ENCODE results near the gene IFITM2. TPM values are rescaled to one million over a fixed set of nuclear protein-coding genes. Genes with fewer than 3 reads are reported as not detected.
"Not testable (repeated sequence)": the region's sequence is repeated elsewhere in the genome, so short reads cannot be mapped to it uniquely, and the experiment has no call there.

The IFITM2 gene
- total RNA-seq, 1 experiment from 2014 or later, result 16.3 TPM

GRCh38 chr11:285021-285893, 22.4 kb upstream of the IFITM2 start:
- no peak overlapping the region for H3K27ac ChIP-seq
- H3K4me1 ChIP-seq (replicated peaks), result peaks cover 18% of the 10 kb centered on the region
- no peak overlapping the region for H3K4me3 ChIP-seq
- DNase-seq (ENCODE audit: low read depth in 1 of 2, low spot score in 2 of 2), result no peak
- H3K27me3 ChIP-seq (replicated peaks), result peaks cover 42% of the 10 kb centered on the region
- H3K9me3 ChIP-seq (replicated peaks), result 0 out of 2 replicates have a peak, but pooled peaks cover under 1% of the 10 kb centered on the region
- H3K36me3 ChIP-seq, result no peaks in the 10 kb centered on the region

DNA sequence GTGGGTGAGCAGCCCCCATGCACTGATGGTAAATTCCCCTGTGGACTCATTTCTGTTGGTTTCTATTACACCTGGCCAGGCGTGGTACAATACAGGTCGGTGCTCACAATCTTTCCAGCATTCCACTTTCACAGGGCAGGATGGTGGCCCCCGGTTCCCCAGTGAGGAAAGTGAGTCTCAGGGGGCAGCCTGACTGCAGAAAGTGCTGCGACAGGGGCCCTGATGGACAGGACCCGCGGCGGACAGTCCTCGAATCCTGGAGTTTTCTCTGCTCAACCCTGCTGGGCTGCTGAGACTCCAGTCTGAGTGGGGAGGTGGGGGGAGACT, 21.8 kb upstream of the IFITM2 start:
- Histone ChIP-seq H3K4me1 (replicated peaks) (peaks cover 15% of the 10 kb centered on the region), H3K27ac (no peak overlapping the region)

GRCh38 chr11:286977-287820, 20.4 kb upstream of the IFITM2 start:
- H3K4me1 ChIP-seq (replicated peaks), result peaks cover 15% of the 10 kb centered on the region
- not testable (repeated sequence) for H3K36me3 ChIP-seq; H3K4me3 ChIP-seq; H3K9me3 ChIP-seq (replicated peaks); H3K27ac ChIP-seq; DNase-seq (ENCODE audit: low read depth in 1 of 2, low spot score in 2 of 2)
- H3K27me3 ChIP-seq (replicated peaks), result peaks cover 23% of the 10 kb centered on the region

More for the DNA sequence above, 21.8 kb upstream of the IFITM2 start:
- Histone ChIP-seq H3K27me3 (replicated peaks) (peaks cover 36% of the 10 kb centered on the region), H3K9me3 (replicated peaks) (no peaks in the 10 kb centered on the region), H3K36me3 (no peaks in the 10 kb centered on the region), H3K4me3 (no peak overlapping the region)
- no peak for DNase-seq (ENCODE audit: low read depth in 1 of 2, low spot score in 2 of 2)

DNA sequence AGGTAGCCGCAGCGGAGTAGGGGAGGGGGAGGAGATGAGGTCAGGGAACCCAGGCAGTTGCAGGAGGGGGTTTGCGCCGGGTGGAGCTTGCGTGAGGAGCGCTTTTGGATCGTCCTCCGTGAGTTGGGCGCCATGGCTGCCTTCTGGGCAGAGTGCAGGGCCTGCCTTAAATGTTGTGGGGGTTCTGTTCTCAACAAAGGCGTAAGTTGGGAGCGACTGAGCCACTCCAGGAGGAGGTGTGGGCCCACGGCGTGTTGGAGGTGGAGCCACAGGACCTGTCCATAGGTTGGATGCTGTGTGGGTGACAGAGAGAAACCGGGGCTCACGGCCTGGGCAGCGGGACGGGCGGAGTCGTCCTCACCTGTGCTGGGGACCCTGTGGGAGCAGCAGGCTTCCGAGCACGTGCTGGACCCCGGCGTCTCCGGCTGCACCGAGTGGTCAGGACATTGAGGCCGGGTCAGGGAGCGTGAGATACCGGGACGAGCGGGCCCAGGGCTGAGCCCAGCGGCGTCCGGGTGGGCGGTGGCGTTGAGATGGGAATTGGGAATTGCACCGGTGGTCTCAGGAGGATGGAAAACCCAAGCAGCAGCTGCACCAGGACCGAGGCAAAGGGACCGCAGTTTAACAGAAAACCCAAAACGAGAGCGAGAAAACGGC, 19.7 kb upstream of the IFITM2 start:
- peaks cover 15% of the 10 kb centered on the region for H3K4me1 ChIP-seq (replicated peaks)
- H3K4me3 ChIP-seq, result peak overlapping the region; percentile 48
- no peaks in the 10 kb centered on the region for H3K36me3 ChIP-seq
- peaks cover 15% of the 10 kb centered on the region for H3K27me3 ChIP-seq (replicated peaks)
- DNase-seq (ENCODE audit: low read depth in 1 of 2, low spot score in 2 of 2), result no peak
- H3K27ac ChIP-seq, result no peak overlapping the region
- H3K9me3 ChIP-seq (replicated peaks), result no peaks in the 10 kb centered on the region

- H3K9me3 ChIP-seq (replicated peaks), result no peaks in the 10 kb centered on the region
- peak in 1 of 2 experiments; percentile 25 for DNase-seq (ENCODE audit: low read depth in 1 of 2, low spot score in 2 of 2)
- H3K4me3 ChIP-seq, result peak within 1 kb of the TSS; percentile 48
- H3K27ac ChIP-seq, result no peak within 1 kb of the TSS
- peaks cover 15% of the 10 kb centered on the region for H3K27me3 ChIP-seq (replicated peaks)
- peaks cover 15% of the 10 kb centered on the region for H3K4me1 ChIP-seq (replicated peaks)
- no peaks in the 10 kb centered on the region for H3K36me3 ChIP-seq
These were observed 18.9 kb upstream of the IFITM2 start, which contains the start of gene PGGHG for GRCh38 chr11:288478-289397. PGGHG (plus strand) TSS chr11:289126; CDS start chr11:289817, 691 bp downstream.

GRCh38 chr11:289398-289711, 18.3 kb upstream of the IFITM2 start:
- H3K4me1 ChIP-seq (replicated peaks), result peaks cover 15% of the 10 kb centered on the region
- H3K27me3 ChIP-seq (replicated peaks), result peaks cover 15% of the 10 kb centered on the region
- H3K9me3 ChIP-seq (replicated peaks), result no peaks in the 10 kb centered on the region
- DNase-seq (ENCODE audit: low read depth in 1 of 2, low spot score in 2 of 2), result no peak
- H3K36me3 ChIP-seq, result no peaks in the 10 kb centered on the region
- H3K27ac ChIP-seq, result no peak overlapping the region
- H3K4me3 ChIP-seq, result no peak overlapping the region

DNA sequence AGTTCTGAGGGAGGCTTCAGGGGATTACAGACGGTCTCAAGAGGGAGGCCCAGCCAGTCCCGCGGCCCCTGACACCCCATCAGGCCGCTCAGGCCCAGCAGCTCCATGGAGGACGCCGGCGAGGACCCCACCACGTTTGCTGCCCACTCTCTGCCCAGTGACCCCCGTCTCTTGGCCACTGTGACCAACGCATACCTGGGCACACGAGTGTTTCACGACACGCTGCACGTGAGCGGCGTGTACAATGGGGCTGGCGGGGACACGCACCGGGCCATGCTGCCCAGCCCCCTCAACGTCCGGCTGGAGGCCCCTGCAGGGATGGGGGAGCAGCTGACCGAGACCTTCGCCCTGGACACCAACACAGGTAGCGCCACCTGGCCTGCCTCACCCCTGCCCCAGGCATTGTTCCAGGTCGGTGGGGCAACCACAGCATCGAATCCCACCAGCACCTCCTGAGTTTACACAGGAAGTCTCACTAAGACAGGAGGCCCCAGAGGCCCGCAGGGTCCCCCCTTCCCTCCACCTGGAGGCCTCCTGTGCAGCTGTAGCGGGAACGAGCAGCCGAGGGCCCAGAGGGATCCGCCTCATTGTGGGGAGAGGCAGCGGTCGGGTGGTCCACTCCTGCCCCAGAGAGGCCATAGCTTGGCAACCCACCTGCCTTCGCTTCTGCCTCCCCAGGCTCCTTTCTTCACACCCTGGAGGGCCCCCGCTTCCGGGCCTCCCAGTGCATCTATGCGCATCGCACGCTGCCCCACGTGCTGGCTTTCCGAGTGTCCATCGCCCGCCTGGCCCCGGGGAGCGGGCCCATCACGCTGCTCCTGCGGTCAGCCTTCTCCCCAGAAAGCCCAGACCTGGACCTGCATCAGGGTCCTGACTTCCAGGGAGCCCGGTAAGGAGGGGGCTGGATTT, 17.6 kb upstream of the IFITM2 start:
- H3K9me3 ChIP-seq (replicated peaks), result no peaks in the 10 kb centered on the region
- peaks cover 15% of the 10 kb centered on the region for H3K27me3 ChIP-seq (replicated peaks)
- no peak overlapping the region for H3K27ac ChIP-seq
- peaks cover 15% of the 10 kb centered on the region for H3K4me1 ChIP-seq (replicated peaks)
- no peaks in the 10 kb centered on the region for H3K36me3 ChIP-seq
- DNase-seq (ENCODE audit: low read depth in 1 of 2, low spot score in 2 of 2), result no peak
- no peak overlapping the region for H3K4me3 ChIP-seq

GRCh38 chr11:290621-291231, 16.9 kb upstream of the IFITM2 start:
- Histone ChIP-seq H3K4me1 (replicated peaks) (peaks cover 15% of the 10 kb centered on the region), H3K27me3 (replicated peaks) (peaks cover 12% of the 10 kb centered on the region), H3K27ac (no peak overlapping the region), H3K9me3 (replicated peaks) (no peaks in the 10 kb centered on the region), H3K4me3 (no peak overlapping the region), H3K36me3 (no peaks in the 10 kb centered on the region)
- no peak for DNase-seq (ENCODE audit: low read depth in 1 of 2, low spot score in 2 of 2)

DNA sequence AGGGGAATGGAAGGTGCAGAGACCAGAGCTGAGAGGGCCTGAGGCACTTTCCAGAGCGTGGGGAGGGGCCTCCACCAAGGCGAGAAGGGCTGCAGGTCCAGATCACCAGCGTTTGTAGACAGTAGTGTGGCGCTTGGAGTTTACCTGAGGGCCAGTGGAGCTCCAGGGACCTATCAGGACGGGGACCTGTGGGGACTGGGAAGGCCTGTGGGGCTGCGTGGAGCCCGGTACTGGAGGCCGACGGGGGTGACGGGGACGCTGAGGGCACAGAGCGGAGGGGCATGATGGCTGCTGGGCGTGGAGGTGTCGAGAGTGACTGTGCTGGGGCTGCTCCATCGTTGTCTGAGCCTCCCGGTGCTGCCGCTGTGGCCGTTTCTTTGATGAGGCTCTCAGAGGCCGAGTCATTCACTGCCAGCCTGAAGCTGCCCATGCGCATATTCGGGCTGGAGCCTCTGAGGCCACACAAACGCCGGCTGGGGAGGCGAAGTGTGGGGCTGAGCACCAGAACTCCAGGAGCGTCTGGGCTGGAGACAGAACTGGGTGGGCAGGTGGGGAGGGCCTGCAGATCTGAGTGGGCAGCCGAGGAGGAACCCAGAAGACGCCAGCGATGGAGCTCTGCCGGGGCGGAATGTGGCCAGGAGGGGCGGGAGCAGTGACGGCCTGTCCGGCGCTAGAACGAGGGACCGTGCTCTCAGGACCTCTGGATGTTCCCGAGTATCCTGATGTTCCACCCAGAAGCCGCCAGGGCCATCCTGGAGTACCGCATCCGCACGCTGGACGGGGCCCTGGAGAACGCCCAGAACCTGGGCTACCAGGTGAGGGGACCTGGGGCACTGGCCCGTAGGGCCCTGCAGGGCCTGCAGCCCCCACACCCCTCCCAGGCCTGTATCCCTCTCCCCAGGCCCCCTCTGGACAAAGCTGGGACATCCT, 16.1 kb upstream of the IFITM2 start:
- H3K9me3 ChIP-seq (replicated peaks), result no peaks in the 10 kb centered on the region
- DNase-seq (ENCODE audit: low read depth in 1 of 2, low spot score in 2 of 2), result no peak
- H3K27me3 ChIP-seq (replicated peaks), result peaks cover 10% of the 10 kb centered on the region
- H3K4me3 ChIP-seq, result no peak overlapping the region
- H3K36me3 ChIP-seq, result no peaks in the 10 kb centered on the region
- H3K4me1 ChIP-seq (replicated peaks), result peaks cover 15% of the 10 kb centered on the region
- H3K27ac ChIP-seq, result no peak overlapping the region

- Histone ChIP-seq H3K4me1 (replicated peaks) (peaks cover 21% of the 10 kb centered on the region), H3K36me3 (no peaks in the 10 kb centered on the region), H3K27ac (no peak overlapping the region), H3K27me3 (replicated peaks) (peaks cover 10% of the 10 kb centered on the region), H3K9me3 (replicated peaks) (no peaks in the 10 kb centered on the region), H3K4me3 (no peak overlapping the region)
- no peak for DNase-seq (ENCODE audit: low read depth in 1 of 2, low spot score in 2 of 2)
These were observed 15.2 kb upstream of the IFITM2 start for GRCh38 chr11:292211-293121.
